ENCODE results near the gene SLC5A6.

DNA sequence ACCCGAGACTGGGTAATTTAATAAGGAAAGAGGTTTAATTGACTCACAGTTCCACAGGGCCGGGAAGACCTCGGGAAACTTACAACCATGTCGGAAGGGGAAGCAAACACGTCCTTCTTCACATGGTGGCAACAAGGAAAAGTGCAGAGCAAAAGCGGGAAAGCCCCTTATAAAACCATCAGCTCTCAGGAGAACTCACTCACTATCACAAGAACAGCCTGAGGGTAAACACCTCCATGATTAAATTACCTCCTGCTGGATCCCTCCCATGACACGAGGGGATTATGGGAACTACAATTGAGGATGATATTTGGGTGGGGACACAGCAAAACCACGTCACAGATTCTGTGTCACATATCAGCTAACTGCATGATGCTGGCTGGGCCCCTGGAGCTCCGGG is 51.9 kb downstream of the SLC5A6 start:
- no peak for TF ChIP-seq EZH2 (IDR thresholded peaks at IDR 0.05; ENCODE audit: borderline replicate concordance, low read length)
- TF ChIP-seq, protein P1, sequence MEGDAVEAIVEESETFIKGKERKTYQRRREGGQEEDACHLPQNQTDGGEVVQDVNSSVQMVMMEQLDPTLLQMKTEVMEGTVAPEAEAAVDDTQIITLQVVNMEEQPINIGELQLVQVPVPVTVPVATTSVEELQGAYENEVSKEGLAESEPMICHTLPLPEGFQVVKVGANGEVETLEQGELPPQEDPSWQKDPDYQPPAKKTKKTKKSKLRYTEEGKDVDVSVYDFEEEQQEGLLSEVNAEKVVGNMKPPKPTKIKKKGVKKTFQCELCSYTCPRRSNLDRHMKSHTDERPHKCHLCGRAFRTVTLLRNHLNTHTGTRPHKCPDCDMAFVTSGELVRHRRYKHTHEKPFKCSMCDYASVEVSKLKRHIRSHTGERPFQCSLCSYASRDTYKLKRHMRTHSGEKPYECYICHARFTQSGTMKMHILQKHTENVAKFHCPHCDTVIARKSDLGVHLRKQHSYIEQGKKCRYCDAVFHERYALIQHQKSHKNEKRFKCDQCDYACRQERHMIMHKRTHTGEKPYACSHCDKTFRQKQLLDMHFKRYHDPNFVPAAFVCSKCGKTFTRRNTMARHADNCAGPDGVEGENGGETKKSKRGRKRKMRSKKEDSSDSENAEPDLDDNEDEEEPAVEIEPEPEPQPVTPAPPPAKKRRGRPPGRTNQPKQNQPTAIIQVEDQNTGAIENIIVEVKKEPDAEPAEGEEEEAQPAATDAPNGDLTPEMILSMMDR (IDR thresholded peaks at IDR 0.05; ENCODE audit: low read length): no peak
